KMS-11 (cell line): ENCODE results near the gene GRM7.

Source experiments
- H2AFZ ChIP-seq: fragments of 200-600 bp; sonication (generic); 2 replicates; pipeline ENCODE4 v1.6.1; 2016; ENCODE audit warnings: antibody characterized with exemption, mixed run types, low read depth
- H3K27ac ChIP-seq: fragments of 200-600 bp; sonication (generic); 2 replicates; pipeline ENCODE4 v1.6.1; 2016; ENCODE audit warnings: mild to moderate bottlenecking, mixed run types
- H3K27me3 ChIP-seq: fragments of 200-600 bp; sonication (generic); 2 replicates; pipeline ENCODE4 v1.6.1; 2017; ENCODE audit warnings: mild to moderate bottlenecking, low read depth, mixed run types, moderate library complexity; ENCODE audit not compliant: insufficient read depth
- H3K36me3 ChIP-seq: fragments of 200-600 bp; sonication (generic); 2 replicates; pipeline ENCODE4 v1.6.1; 2017; ENCODE audit warnings: mild to moderate bottlenecking, mixed run types; ENCODE audit not compliant: insufficient read depth
- H3K4me1 ChIP-seq: fragments of 200-600 bp; sonication (generic); 2 replicates; pipeline ENCODE4 v1.6.1; 2016; ENCODE audit warnings: mild to moderate bottlenecking, low read depth, mixed run types; ENCODE audit not compliant: poor library complexity, severe bottlenecking
- H3K4me2 ChIP-seq: fragments of 200-600 bp; sonication (generic); 2 replicates; pipeline ENCODE4 v1.7.0; 2016; ENCODE audit warnings: mild to moderate bottlenecking, mixed run types
- H3K4me3 ChIP-seq: fragments of 200-600 bp; sonication (generic); IDR thresholded peaks from 2 replicates; pipeline ENCODE4 v1.6.1; 2017; ENCODE audit warnings: low read depth, low read length, mixed read lengths; ENCODE audit not compliant: insufficient read depth
- H3K79me2 ChIP-seq: fragments of 200-600 bp; sonication (generic); 2 replicates; pipeline ENCODE4 v1.6.1; 2016; ENCODE audit warnings: low read depth, mixed run types; ENCODE audit not compliant: insufficient read depth
- H3K9ac ChIP-seq: fragments of 200-600 bp; sonication (generic); 2 replicates; pipeline ENCODE4 v1.6.1; 2016; ENCODE audit warnings: mild to moderate bottlenecking, mixed run types
- H4K20me1 ChIP-seq: fragments of 200-600 bp; sonication (generic); 2 replicates; pipeline ENCODE4 v1.6.1; 2016; ENCODE audit warnings: mild to moderate bottlenecking, mixed run types; ENCODE audit not compliant: insufficient read depth
- TF ChIP-seq, protein P1 (sequence below): fragments of 200-600 bp; sonication (generic); conservative IDR thresholded peaks from 2 replicates; pipeline ENCODE4 v1.6.1; 2017; ENCODE audit warnings: low read depth, mild to moderate bottlenecking, antibody characterized with exemption, low read length, moderate library complexity, mixed read lengths

GRM7 gene

DNA sequence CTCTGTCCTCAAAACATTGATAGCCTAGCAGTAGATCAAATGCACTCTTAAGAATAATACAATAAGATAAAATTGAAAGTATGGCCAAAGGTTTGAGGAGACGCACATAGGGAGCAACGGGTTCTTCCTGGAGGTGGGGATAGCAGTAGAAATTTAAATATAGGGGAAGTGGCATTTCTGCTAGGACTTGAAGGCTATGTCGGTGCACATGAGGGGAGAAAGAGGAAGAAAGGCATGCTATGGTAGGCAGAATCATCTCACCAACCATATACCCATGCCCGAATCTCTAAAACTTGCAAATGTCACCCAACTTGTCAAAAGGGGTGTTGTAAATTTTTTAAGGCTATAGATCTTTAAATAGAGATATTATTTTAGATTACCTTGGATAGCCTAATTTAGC, 905.6 kb downstream of the GRM7 start:
- Histone ChIP-seq H2AFZ (no peak overlapping the region), H3K4me2 (no peak overlapping the region), H4K20me1 (no peaks in the 10 kb centered on the region), H3K9ac (no peak overlapping the region), H3K79me2 (no peaks in the 10 kb centered on the region), H3K27ac (no peak overlapping the region), H3K36me3 (no peaks in the 10 kb centered on the region), H3K4me3 (no peak overlapping the region), H3K27me3 (no peaks in the 10 kb centered on the region), H3K4me1 (no peaks in the 10 kb centered on the region)
- TF ChIP-seq, protein P1, sequence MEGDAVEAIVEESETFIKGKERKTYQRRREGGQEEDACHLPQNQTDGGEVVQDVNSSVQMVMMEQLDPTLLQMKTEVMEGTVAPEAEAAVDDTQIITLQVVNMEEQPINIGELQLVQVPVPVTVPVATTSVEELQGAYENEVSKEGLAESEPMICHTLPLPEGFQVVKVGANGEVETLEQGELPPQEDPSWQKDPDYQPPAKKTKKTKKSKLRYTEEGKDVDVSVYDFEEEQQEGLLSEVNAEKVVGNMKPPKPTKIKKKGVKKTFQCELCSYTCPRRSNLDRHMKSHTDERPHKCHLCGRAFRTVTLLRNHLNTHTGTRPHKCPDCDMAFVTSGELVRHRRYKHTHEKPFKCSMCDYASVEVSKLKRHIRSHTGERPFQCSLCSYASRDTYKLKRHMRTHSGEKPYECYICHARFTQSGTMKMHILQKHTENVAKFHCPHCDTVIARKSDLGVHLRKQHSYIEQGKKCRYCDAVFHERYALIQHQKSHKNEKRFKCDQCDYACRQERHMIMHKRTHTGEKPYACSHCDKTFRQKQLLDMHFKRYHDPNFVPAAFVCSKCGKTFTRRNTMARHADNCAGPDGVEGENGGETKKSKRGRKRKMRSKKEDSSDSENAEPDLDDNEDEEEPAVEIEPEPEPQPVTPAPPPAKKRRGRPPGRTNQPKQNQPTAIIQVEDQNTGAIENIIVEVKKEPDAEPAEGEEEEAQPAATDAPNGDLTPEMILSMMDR = no peak

DNA sequence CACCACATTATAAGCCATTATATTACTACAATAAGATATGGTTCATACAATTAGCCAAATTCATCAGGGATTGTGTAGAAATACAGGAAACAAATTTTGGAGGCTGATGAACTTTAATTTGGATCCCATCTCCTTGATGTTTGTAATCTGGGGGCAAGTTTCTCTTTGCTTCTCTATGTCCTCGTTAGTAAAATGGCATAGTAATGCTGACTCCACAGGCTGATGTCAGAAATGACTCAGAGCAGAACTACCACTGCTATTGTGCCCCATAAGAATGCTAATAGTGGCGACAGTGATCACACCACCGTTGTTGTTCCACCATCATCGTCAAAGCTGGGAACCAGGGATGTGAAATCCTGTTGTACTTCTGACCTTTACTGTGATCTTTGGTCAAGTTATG, 918.4 kb downstream of the GRM7 start:
- H3K36me3 ChIP-seq = no peaks in the 10 kb centered on the region

DNA sequence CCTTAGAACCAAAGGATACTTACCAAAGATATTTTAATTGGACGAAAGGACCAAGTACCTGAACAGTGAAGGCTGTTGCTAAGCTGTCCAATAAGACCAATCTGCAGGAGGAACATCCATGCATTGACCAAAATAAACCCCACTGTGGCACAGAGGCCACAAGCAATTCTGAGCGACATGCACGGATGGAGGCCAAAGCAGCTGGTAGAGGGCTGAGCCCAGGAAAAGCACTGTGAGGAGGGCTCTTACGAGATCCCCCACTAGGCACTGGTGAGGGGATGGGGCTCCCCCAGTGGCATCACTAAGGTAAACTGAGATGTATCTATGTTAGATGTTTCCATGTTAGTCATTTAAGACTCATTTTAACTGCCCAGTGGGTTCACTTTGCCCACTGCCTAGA, 920.5 kb downstream of the GRM7 start:
- Histone ChIP-seq H3K4me3 (no peak overlapping the region), H4K20me1 (no peaks in the 10 kb centered on the region), H3K79me2 (no peaks in the 10 kb centered on the region), H3K36me3 (no peaks in the 10 kb centered on the region), H3K9ac (no peak overlapping the region), H3K27me3 (no peaks in the 10 kb centered on the region), H2AFZ (no peak overlapping the region), H3K4me1 (no peaks in the 10 kb centered on the region), H3K4me2 (no peak overlapping the region), H3K27ac (no peak overlapping the region)
- TF ChIP-seq, protein P1 = no peak

More for the DNA sequence above, 918.4 kb downstream of the GRM7 start:
- no peak overlapping the region for H3K9ac ChIP-seq
- no peak overlapping the region for H3K4me2 ChIP-seq
- H3K4me1 ChIP-seq = no peaks in the 10 kb centered on the region
- TF ChIP-seq, protein P1 = no peak
- H3K79me2 ChIP-seq = no peaks in the 10 kb centered on the region
- H2AFZ ChIP-seq = no peak overlapping the region
- no peak overlapping the region for H3K27ac ChIP-seq
- H4K20me1 ChIP-seq = no peaks in the 10 kb centered on the region
- no peaks in the 10 kb centered on the region for H3K27me3 ChIP-seq
- no peak overlapping the region for H3K4me3 ChIP-seq

DNA sequence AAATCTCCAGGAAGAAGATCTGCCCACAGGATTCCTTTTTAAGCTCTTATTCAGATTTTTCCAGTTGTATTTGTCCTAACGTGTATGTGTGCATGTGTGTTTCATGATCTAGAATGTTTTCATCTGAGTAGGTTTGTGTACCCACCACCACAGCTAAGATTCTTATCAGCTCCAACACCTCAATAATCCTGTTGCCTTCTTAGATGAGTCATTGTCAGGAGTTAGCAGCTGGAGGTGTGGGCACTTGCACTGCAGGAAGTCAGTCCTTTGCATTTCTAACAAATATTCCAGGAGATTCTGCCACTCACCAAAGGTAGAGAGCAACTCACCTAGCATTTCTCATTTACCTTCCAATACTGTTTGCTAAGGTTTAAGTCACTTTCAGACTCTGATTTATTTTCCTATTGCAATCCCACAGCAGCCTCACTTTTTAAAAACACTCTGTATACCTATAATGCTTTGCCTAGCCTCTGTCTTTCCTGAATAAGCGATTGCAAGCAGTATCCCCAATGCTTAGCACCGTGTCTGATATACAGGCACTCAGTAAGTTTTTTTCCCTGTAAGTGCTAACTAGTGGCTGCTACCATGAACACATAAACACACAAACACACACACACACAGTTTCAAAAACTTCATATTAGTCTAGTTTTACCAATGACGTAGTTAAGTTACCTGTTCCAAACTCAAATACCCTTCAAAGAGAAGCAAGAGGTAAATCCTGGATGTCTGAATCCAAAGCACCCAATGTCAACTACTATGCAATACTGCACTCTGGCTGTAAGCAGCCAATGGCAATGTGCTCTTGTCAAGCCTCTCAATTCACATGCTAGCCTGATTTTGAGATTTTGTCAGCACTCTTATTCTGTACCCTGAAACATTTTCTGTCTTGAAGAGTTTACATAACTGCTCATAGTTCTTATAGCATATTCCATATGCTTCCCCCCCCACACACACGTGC, 927.2 kb downstream of the GRM7 start:
- H3K27me3 ChIP-seq = no peaks in the 10 kb centered on the region
- no peaks in the 10 kb centered on the region for H4K20me1 ChIP-seq
- H3K36me3 ChIP-seq = no peaks in the 10 kb centered on the region
- no peak overlapping the region for H3K4me2 ChIP-seq
- no peak overlapping the region for H3K9ac ChIP-seq
- no peak overlapping the region for H2AFZ ChIP-seq
- no peak overlapping the region for H3K4me3 ChIP-seq
- TF ChIP-seq, protein P1 = no peak
- H3K27ac ChIP-seq = no peak overlapping the region
- H3K79me2 ChIP-seq = no peaks in the 10 kb centered on the region
- no peaks in the 10 kb centered on the region for H3K4me1 ChIP-seq
